Measurements from ENCODE around the gene WFS1. TPM values are rescaled to one million over a fixed set of nuclear protein-coding genes. Genes with fewer than 3 reads are reported as not detected.

WFS1 gene
- total and polyA plus RNA-seq, 2 of the 4 experiments (the other 2 are of a cell fraction), result 9.7 to 42.4 TPM

GRCh38 chr4:6280365-6280996, 10.8 kb downstream of the WFS1 start:
- dilution Hi-C loops (cut with HindIII; ENCODE audit: low sequenced_read_pairs, unreplicated experiment), result no loop called here
- Histone ChIP-seq H4K5ac (ENCODE audit: low read depth, low read length) (no peak overlapping the region), H3K9ac (ENCODE audit: low read depth, low read length) (no peak overlapping the region), H3K9me3 (ENCODE audit: control insufficient read depth, insufficient read depth, low read length) (no peaks in the 10 kb centered on the region), H2AK9ac (replicated peaks; ENCODE audit: low read depth, low read length, poor library complexity) (no peak overlapping the region), H3K23ac (ENCODE audit: low read depth, low read length) (no peak overlapping the region), H3K9me1 (ENCODE audit: insufficient read depth, low read length) (peaks cover 15% of the 10 kb centered on the region), H3K18ac (ENCODE audit: low read depth, low read length) (no peak overlapping the region), H2BK5ac (ENCODE audit: low read depth, low read length, poor library complexity, severe bottlenecking) (no peak overlapping the region), H2BK120ac (ENCODE audit: low read depth, low read length) (no peak overlapping the region), H4K8ac (ENCODE audit: low read depth in 2 of 2, low read length in 2 of 2) (no peak overlapping the region), H3K56ac (ENCODE audit: extremely low read depth, insufficient read depth, low read length) (no peak overlapping the region), H4K20me1 (ENCODE audit: insufficient read depth, low read length) (peaks cover 69% of the 10 kb centered on the region), H3K4me3 (ENCODE audit: insufficient read depth, low read depth, low read length) (no peak overlapping the region), H2BK15ac (ENCODE audit: low read depth, low read length) (no peak overlapping the region), H3K4ac (ENCODE audit: low read depth, low read length) (no peak overlapping the region), H3K14ac (replicated peaks; ENCODE audit: low read depth, low read length) (no peak overlapping the region), H2AFZ (replicated peaks; ENCODE audit: low read length, poor library complexity) (no peak overlapping the region), H3K27me3 (ENCODE audit: control insufficient read depth, insufficient read depth, low read length) (no peaks in the 10 kb centered on the region), H3K4me1 (ENCODE audit: control insufficient read depth, insufficient read depth, low read length) (peaks cover 30% of the 10 kb centered on the region), H3K79me1 (ENCODE audit: low read depth in 1 of 2, low read length in 2 of 2) (peaks cover 2 to 48% of the 10 kb centered on the region in 2 experiments; a peak in 3 of 4 replicates), H3K36me3 (ENCODE audit: control insufficient read depth, insufficient read depth, low read length) (peaks cover 39% of the 10 kb centered on the region; the same call in 1 of the 2 replicates), H2BK20ac (ENCODE audit: low read depth, low read length) (no peak overlapping the region), H3K27ac (ENCODE audit: insufficient read depth, low read length) (no peak overlapping the region), H3K4me2 (ENCODE audit: low read depth, low read length) (no peak overlapping the region), H2AK5ac (ENCODE audit: low read depth, low read length) (no peak overlapping the region), H4K91ac (ENCODE audit: insufficient read depth, low read depth, low read length) (no peak overlapping the region)
- DNase-seq (no peak), ATAC-seq (ENCODE audit: low read depth) (no peak)
- POLR2A ChIA-PET (ENCODE audit: unreplicated experiment), result no interaction called here
- no TSS peak for BruUV-seq (replicated peaks)
- 80% methylated on average over 1 of the region's 16 CpGs; no CpG with 5 or more reads in 1 of the 2 experiments for WGBS, 2 experiments (ENCODE audit: extremely low coverage in 2 of 2, insufficient read length in 1 of 2)
- intact Hi-C loops (cut with micrococcal nuclease), result no loop called here
- in situ Hi-C loops (cut with MboI; ENCODE audit: low sequenced_read_pairs), result no loop called here
- TF ChIP-seq RAD21 (IDR thresholded peaks at IDR 0.05; ENCODE audit: low read length), result no peak
- TF ChIP-seq MAFK (IDR thresholded peaks at IDR 0.05; ENCODE audit: low read depth, low read length), result no peak
- no peak for TF ChIP-seq CEBPB (IDR thresholded peaks at IDR 0.05; ENCODE audit: low read depth, low read length)
- TF ChIP-seq POLR2A (IDR thresholded peaks at IDR 0.05; ENCODE audit: low read depth, low read length), result no peak
- no peak for TF ChIP-seq CTCF (conservative IDR thresholded peaks at IDR 0.05; ENCODE audit: low read depth, low read length)
- no peak for TF ChIP-seq RCOR1 (IDR thresholded peaks at IDR 0.05; ENCODE audit: insufficient replicate concordance, low read length)
- TF ChIP-seq NFE2L2 (IDR thresholded peaks at IDR 0.05; ENCODE audit: low read depth, low read length), result no peak
- TF ChIP-seq RFX5 (IDR thresholded peaks at IDR 0.05; ENCODE audit: low read depth, low read length), result no peak
- TF ChIP-seq MAZ (IDR thresholded peaks at IDR 0.05; ENCODE audit: borderline replicate concordance, low read depth, low read length), result no peak
- no peak for TF ChIP-seq MXI1 (IDR thresholded peaks at IDR 0.05; ENCODE audit: borderline replicate concordance, low read depth, low read length)
- TF ChIP-seq SMC3 (IDR thresholded peaks at IDR 0.05; ENCODE audit: low read depth, low read length), result no peak
- TF ChIP-seq USF2 (IDR thresholded peaks at IDR 0.05; ENCODE audit: low read depth, low read length), result no peak
- no peak for TF ChIP-seq CHD1 (IDR thresholded peaks at IDR 0.05; ENCODE audit: low read depth, low read length)
- no peak for TF ChIP-seq FOS (IDR thresholded peaks at IDR 0.05; ENCODE audit: low read depth, low read length)
- CTCF ChIA-PET, result interaction anchor here (0.9 kb wide), 1 partner anchor 47 kb away, joined by 3 read pairs; no protein-coding TSS in a partner anchor

All from IMR-90 (cell line).